ENCODE measurements around the gene DES. TPM values are rescaled to one million over a fixed set of nuclear protein-coding genes. Genes with fewer than 3 reads are reported as not detected.

DES gene
- total and polyA plus RNA-seq, 2 of the 13 experiments (the other 11 are each of a cell fraction or from before 2014, with no cell fraction given), result not detected

- TF ChIP-seq ZNF281 (CRISPR knock-in tag; IDR thresholded peaks at IDR 0.05; ENCODE audit: borderline replicate concordance) (no peak), MLLT10 (CRISPR knock-in tag; IDR thresholded peaks at IDR 0.05) (no peak), ZSCAN31 (CRISPR knock-in tag; IDR thresholded peaks at IDR 0.05; ENCODE audit: low read depth) (no peak), SMARCE1 (IDR thresholded peaks at IDR 0.05; ENCODE audit: borderline replicate concordance) (no peak), ZNF614 (CRISPR knock-in tag; IDR thresholded peaks at IDR 0.05; ENCODE audit: borderline replicate concordance) (no peak), ZNF275 (CRISPR knock-in tag; IDR thresholded peaks at IDR 0.05; ENCODE audit: borderline replicate concordance) (no peak), HOXD1 (CRISPR knock-in tag; IDR thresholded peaks at IDR 0.05) (no peak), YEATS2 (CRISPR knock-in tag; IDR thresholded peaks at IDR 0.05; ENCODE audit: borderline replicate concordance) (no peak), ZNF121 (CRISPR knock-in tag; IDR thresholded peaks at IDR 0.05) (no peak)
- TF ChIP-seq, protein P1, sequence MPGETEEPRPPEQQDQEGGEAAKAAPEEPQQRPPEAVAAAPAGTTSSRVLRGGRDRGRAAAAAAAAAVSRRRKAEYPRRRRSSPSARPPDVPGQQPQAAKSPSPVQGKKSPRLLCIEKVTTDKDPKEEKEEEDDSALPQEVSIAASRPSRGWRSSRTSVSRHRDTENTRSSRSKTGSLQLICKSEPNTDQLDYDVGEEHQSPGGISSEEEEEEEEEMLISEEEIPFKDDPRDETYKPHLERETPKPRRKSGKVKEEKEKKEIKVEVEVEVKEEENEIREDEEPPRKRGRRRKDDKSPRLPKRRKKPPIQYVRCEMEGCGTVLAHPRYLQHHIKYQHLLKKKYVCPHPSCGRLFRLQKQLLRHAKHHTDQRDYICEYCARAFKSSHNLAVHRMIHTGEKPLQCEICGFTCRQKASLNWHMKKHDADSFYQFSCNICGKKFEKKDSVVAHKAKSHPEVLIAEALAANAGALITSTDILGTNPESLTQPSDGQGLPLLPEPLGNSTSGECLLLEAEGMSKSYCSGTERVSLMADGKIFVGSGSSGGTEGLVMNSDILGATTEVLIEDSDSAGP (CRISPR knock-in tag; IDR thresholded peaks at IDR 0.05; ENCODE audit: borderline replicate concordance), result no peak
- TF ChIP-seq, protein P2, sequence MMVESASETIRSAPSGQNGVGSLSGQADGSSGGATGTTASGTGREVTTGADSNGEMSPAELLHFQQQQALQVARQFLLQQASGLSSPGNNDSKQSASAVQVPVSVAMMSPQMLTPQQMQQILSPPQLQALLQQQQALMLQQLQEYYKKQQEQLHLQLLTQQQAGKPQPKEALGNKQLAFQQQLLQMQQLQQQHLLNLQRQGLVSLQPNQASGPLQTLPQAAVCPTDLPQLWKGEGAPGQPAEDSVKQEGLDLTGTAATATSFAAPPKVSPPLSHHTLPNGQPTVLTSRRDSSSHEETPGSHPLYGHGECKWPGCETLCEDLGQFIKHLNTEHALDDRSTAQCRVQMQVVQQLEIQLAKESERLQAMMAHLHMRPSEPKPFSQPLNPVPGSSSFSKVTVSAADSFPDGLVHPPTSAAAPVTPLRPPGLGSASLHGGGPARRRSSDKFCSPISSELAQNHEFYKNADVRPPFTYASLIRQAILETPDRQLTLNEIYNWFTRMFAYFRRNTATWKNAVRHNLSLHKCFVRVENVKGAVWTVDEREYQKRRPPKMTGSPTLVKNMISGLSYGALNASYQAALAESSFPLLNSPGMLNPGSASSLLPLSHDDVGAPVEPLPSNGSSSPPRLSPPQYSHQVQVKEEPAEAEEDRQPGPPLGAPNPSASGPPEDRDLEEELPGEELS (CRISPR knock-in tag; IDR thresholded peaks at IDR 0.05), result no peak
- TF ChIP-seq, protein P3, sequence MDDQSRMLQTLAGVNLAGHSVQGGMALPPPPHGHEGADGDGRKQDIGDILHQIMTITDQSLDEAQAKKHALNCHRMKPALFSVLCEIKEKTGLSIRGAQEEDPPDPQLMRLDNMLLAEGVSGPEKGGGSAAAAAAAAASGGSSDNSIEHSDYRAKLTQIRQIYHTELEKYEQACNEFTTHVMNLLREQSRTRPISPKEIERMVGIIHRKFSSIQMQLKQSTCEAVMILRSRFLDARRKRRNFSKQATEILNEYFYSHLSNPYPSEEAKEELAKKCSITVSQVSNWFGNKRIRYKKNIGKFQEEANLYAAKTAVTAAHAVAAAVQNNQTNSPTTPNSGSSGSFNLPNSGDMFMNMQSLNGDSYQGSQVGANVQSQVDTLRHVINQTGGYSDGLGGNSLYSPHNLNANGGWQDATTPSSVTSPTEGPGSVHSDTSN (CRISPR knock-in tag; IDR thresholded peaks at IDR 0.05; ENCODE audit: borderline replicate concordance), result no peak
- TF ChIP-seq, protein P4, sequence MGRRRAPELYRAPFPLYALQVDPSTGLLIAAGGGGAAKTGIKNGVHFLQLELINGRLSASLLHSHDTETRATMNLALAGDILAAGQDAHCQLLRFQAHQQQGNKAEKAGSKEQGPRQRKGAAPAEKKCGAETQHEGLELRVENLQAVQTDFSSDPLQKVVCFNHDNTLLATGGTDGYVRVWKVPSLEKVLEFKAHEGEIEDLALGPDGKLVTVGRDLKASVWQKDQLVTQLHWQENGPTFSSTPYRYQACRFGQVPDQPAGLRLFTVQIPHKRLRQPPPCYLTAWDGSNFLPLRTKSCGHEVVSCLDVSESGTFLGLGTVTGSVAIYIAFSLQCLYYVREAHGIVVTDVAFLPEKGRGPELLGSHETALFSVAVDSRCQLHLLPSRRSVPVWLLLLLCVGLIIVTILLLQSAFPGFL (CRISPR knock-in tag; IDR thresholded peaks at IDR 0.05), result no peak
These were observed 7.9 kb downstream of the DES start (continued) for GRCh38 chr2:219426068-219426443.

Data from HepG2 (cell line).